Measurements from ENCODE around the gene SLC6A6. TPM values are rescaled to one million over a fixed set of nuclear protein-coding genes. Genes with fewer than 3 reads are reported as not detected.
A peak's percentile ranks its signal among the peaks of the same experiment; 100 is the strongest.

SLC6A6 gene
- polyA plus RNA-seq, 3 donors from 2014 or later = 4.7 to 8.0 (median 6.9) TPM

GRCh38 chr3:14483286-14483685 is 80.9 kb downstream of the SLC6A6 start:
- Mint-ChIP-seq H3K27ac (peak overlapping the region in 1 of 6 donors; percentile 55), H3K36me3 (peaks cover 7 to 43% (median 24%) of the 10 kb centered on the region in 3 donors), H3K4me3 (no peak overlapping the region)

GRCh38 chr3:14484741-14485140 is 82.3 kb downstream of the SLC6A6 start:
- H3K27ac Mint-ChIP-seq = no peak overlapping the region
- H3K4me3 Mint-ChIP-seq = no peak overlapping the region
- H3K27me3 Mint-ChIP-seq (ENCODE audit: low read depth in 3 of 3) = peaks cover 0 to 3% (median 0%) of the 10 kb centered on the region in 3 donors

More at GRCh38 chr3:14483286-14483685, 80.9 kb downstream of the SLC6A6 start:
- peaks cover 0 to 3% (median 0%) of the 10 kb centered on the region in 3 donors for H3K27me3 Mint-ChIP-seq (ENCODE audit: low read depth in 3 of 3)
- no peaks in the 10 kb centered on the region for H3K4me1 Mint-ChIP-seq
- DNase-seq = no peak
- H3K9me3 Mint-ChIP-seq = no peaks in the 10 kb centered on the region

GRCh38 chr3:14485981-14486380 is 83.6 kb downstream of the SLC6A6 start:
- no peaks in the 10 kb centered on the region for H3K4me1 Mint-ChIP-seq
- H3K27me3 Mint-ChIP-seq (ENCODE audit: low read depth in 3 of 3) = peaks cover 0 to 2% (median 0%) of the 10 kb centered on the region in 3 donors
- no peak overlapping the region for H3K4me3 Mint-ChIP-seq
- H3K27ac Mint-ChIP-seq = no peak overlapping the region
- DNase-seq = no peak
- peaks cover 8 to 37% (median 22%) of the 10 kb centered on the region in 3 donors for H3K36me3 Mint-ChIP-seq
- H3K9me3 Mint-ChIP-seq = no peaks in the 10 kb centered on the region

More at GRCh38 chr3:14484741-14485140, 82.3 kb downstream of the SLC6A6 start:
- no peaks in the 10 kb centered on the region for H3K9me3 Mint-ChIP-seq
- no peaks in the 10 kb centered on the region for H3K4me1 Mint-ChIP-seq
- no peak for DNase-seq
- peaks cover 4 to 36% (median 24%) of the 10 kb centered on the region in 3 donors for H3K36me3 Mint-ChIP-seq

- peaks cover 0 to 2% (median 0%) of the 10 kb centered on the region in 3 donors for H3K27me3 Mint-ChIP-seq (ENCODE audit: low read depth in 3 of 3)
- H3K4me3 Mint-ChIP-seq = no peak overlapping the region
- no peaks in the 10 kb centered on the region for H3K4me1 Mint-ChIP-seq
- peaks cover 8 to 35% (median 19%) of the 10 kb centered on the region in 3 donors for H3K36me3 Mint-ChIP-seq
- no peak overlapping the region for H3K27ac Mint-ChIP-seq
- H3K9me3 Mint-ChIP-seq = no peaks in the 10 kb centered on the region
- DNase-seq = no peak
These were observed 84.1 kb downstream of the SLC6A6 start for GRCh38 chr3:14486460-14486859.

- no peak for DNase-seq
- H3K36me3 Mint-ChIP-seq = peaks cover 8 to 30% (median 15%) of the 10 kb centered on the region in 3 donors
- H3K27me3 Mint-ChIP-seq (ENCODE audit: low read depth in 3 of 3) = peaks cover 0 to 2% (median 0%) of the 10 kb centered on the region in 3 donors
- no peak overlapping the region for H3K4me3 Mint-ChIP-seq
- H3K9me3 Mint-ChIP-seq = no peaks in the 10 kb centered on the region
- no peaks in the 10 kb centered on the region for H3K4me1 Mint-ChIP-seq
- H3K27ac Mint-ChIP-seq = peak overlapping the region in 1 of 6 donors; percentile 33
These were observed 84.7 kb downstream of the SLC6A6 start for GRCh38 chr3:14487086-14487485.

- no peak overlapping the region for H3K4me3 Mint-ChIP-seq
- no peaks in the 10 kb centered on the region for H3K9me3 Mint-ChIP-seq
- no peak overlapping the region for H3K27ac Mint-ChIP-seq
- no peak for DNase-seq
- H3K4me1 Mint-ChIP-seq = no peaks in the 10 kb centered on the region
- H3K36me3 Mint-ChIP-seq = peaks cover 8 to 30% (median 15%) of the 10 kb centered on the region in 3 donors
- peaks cover 0 to 2% (median 0%) of the 10 kb centered on the region in 3 donors for H3K27me3 Mint-ChIP-seq (ENCODE audit: low read depth in 3 of 3)
These were observed 85.4 kb downstream of the SLC6A6 start for GRCh38 chr3:14487821-14488220.

- H3K27me3 Mint-ChIP-seq (ENCODE audit: low read depth in 3 of 3) = peaks cover 0 to 2% (median 0%) of the 10 kb centered on the region in 3 donors
- peak overlapping the region in 2 of 6 donors; percentile 50 to 65 for H3K27ac Mint-ChIP-seq
- no peak for DNase-seq
- no peaks in the 10 kb centered on the region for H3K4me1 Mint-ChIP-seq
- H3K36me3 Mint-ChIP-seq = peaks cover 8 to 30% (median 15%) of the 10 kb centered on the region in 3 donors
- no peak overlapping the region for H3K4me3 Mint-ChIP-seq
- no peaks in the 10 kb centered on the region for H3K9me3 Mint-ChIP-seq
These were observed 86.1 kb downstream of the SLC6A6 start for GRCh38 chr3:14488286-14489041.

- no peak overlapping the region for H3K4me3 Mint-ChIP-seq
- no peaks in the 10 kb centered on the region for H3K4me1 Mint-ChIP-seq
- peaks cover 0 to 2% (median 0%) of the 10 kb centered on the region in 3 donors for H3K27me3 Mint-ChIP-seq (ENCODE audit: low read depth in 3 of 3)
- no peak overlapping the region for H3K27ac Mint-ChIP-seq
- peaks cover 7 to 20% (median 8%) of the 10 kb centered on the region in 3 donors for H3K36me3 Mint-ChIP-seq
- no peak for DNase-seq
- H3K9me3 Mint-ChIP-seq = no peaks in the 10 kb centered on the region
These were observed 87.2 kb downstream of the SLC6A6 start for GRCh38 chr3:14489641-14490040.

- no peak overlapping the region for H3K27ac Mint-ChIP-seq
- no peak for DNase-seq
- H3K4me1 Mint-ChIP-seq = no peaks in the 10 kb centered on the region
- H3K27me3 Mint-ChIP-seq (ENCODE audit: low read depth in 3 of 3) = no peaks in the 10 kb centered on the region
- H3K36me3 Mint-ChIP-seq = peaks cover 4 to 15% (median 7%) of the 10 kb centered on the region in 3 donors
- H3K9me3 Mint-ChIP-seq = no peaks in the 10 kb centered on the region
- H3K4me3 Mint-ChIP-seq = peak overlapping the region in 1 of 5 donors; percentile 1
These were observed 87.8 kb downstream of the SLC6A6 start for GRCh38 chr3:14490255-14490654.

- no peaks in the 10 kb centered on the region for H3K27me3 Mint-ChIP-seq (ENCODE audit: low read depth in 3 of 3)
- no peak overlapping the region for H3K4me3 Mint-ChIP-seq
- H3K36me3 Mint-ChIP-seq = peaks cover 4 to 12% (median 7%) of the 10 kb centered on the region in 3 donors
- H3K27ac Mint-ChIP-seq = no peak overlapping the region
- H3K9me3 Mint-ChIP-seq = no peaks in the 10 kb centered on the region
- DNase-seq = no peak
- H3K4me1 Mint-ChIP-seq = no peaks in the 10 kb centered on the region
These were observed 88.4 kb downstream of the SLC6A6 start for GRCh38 chr3:14490831-14491230.

- H3K4me3 Mint-ChIP-seq = no peak overlapping the region
- H3K27ac Mint-ChIP-seq = no peak overlapping the region
- H3K4me1 Mint-ChIP-seq = no peaks in the 10 kb centered on the region
- no peaks in the 10 kb centered on the region for H3K27me3 Mint-ChIP-seq (ENCODE audit: low read depth in 3 of 3)
- no peak for DNase-seq
- peaks cover 4 to 12% (median 7%) of the 10 kb centered on the region in 3 donors for H3K36me3 Mint-ChIP-seq
- H3K9me3 Mint-ChIP-seq = no peaks in the 10 kb centered on the region
These were observed 89.2 kb downstream of the SLC6A6 start for GRCh38 chr3:14491396-14492190.

- H3K4me3 Mint-ChIP-seq = no peak overlapping the region
- no peaks in the 10 kb centered on the region for H3K4me1 Mint-ChIP-seq
- H3K27me3 Mint-ChIP-seq (ENCODE audit: low read depth in 3 of 3) = peaks cover 0 to 6% (median 1%) of the 10 kb centered on the region in 3 donors
- no peak for DNase-seq
- H3K36me3 Mint-ChIP-seq = peaks cover 0 to 12% (median 4%) of the 10 kb centered on the region in 3 donors
- no peaks in the 10 kb centered on the region for H3K9me3 Mint-ChIP-seq
- H3K27ac Mint-ChIP-seq = no peak overlapping the region
These were observed 90.8 kb downstream of the SLC6A6 start for GRCh38 chr3:14492948-14493881.

Measured in immature natural killer cell (primary cell).